Activated naive CD8-positive, alpha-beta T cell treated with anti-CD3 and anti-CD28 coated beads for 36 hours (primary cell): ENCODE results near the gene USF3. TPM values are rescaled to one million over a fixed set of nuclear protein-coding genes. Genes with fewer than 3 reads are reported as not detected.
A peak's percentile ranks its signal among the peaks of the same experiment; 100 is the strongest.

ENCODE experiments used
- DNase-seq: peaks from one replicate; pipeline ENCODE4 v3.0.0; 2021
- H3K27ac Mint-ChIP-seq: one replicate; pipeline ENCODE4 v1.8.0; 2022; ENCODE audit warnings: mild to moderate bottlenecking, moderate library complexity, mixed read lengths
- H3K27me3 Mint-ChIP-seq: one replicate; pipeline ENCODE4 v1.8.0; 2022; ENCODE audit warnings: mild to moderate bottlenecking, mixed read lengths
- H3K36me3 Mint-ChIP-seq: one replicate; pipeline ENCODE4 v1.8.0; 2021; ENCODE audit warnings: mild to moderate bottlenecking, mixed read lengths
- H3K4me1 Mint-ChIP-seq: one replicate; pipeline ENCODE4 v1.8.0; 2021; ENCODE audit warnings: mixed read lengths
- H3K4me3 Mint-ChIP-seq: one replicate; pipeline ENCODE4 v1.8.0; 2022; ENCODE audit warnings: mild to moderate bottlenecking, moderate library complexity, mixed read lengths
- H3K9me3 Mint-ChIP-seq: one replicate; pipeline ENCODE4 v1.8.0; 2022; ENCODE audit warnings: mixed read lengths
- total RNA-seq, 2 experiments: library from RNA; stranded (reverse); gene quantifications; one replicate each; pipeline ENCODE4 v1.2.3, GENCODE V29; 2021

The USF3 gene
- total RNA-seq, 2 experiments from 2014 or later: 13.5 to 13.6 TPM

DNA sequence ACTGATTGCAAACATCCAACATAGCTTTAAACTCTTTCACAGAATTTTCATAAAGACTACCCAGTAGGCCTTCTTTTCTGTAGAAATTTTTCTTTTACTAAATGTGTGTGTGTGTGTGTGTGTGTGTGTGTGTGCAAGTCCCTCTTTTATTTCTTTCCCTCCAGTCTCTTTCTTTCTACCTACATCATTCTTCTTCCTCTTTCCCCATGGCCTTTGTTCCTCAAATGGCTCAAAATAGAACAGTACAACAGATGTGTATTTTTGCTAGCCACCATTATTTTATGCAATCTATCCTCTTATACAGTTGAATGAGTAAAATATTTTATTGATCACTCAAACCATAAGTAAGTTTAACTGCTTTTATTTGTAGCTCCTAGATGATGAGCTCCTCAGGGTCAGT, 76.4 kb downstream of the USF3 start:
- Mint-ChIP-seq H3K27ac (no peak overlapping the region), H3K4me1 (peaks cover 3% of the 10 kb centered on the region), H3K4me3 (no peak overlapping the region), H3K36me3 (peaks cover 14% of the 10 kb centered on the region), H3K9me3 (no peaks in the 10 kb centered on the region), H3K27me3 (no peaks in the 10 kb centered on the region)
- no peak for DNase-seq

- Mint-ChIP-seq H3K27ac (no peak overlapping the region), H3K36me3 (peaks cover 9% of the 10 kb centered on the region), H3K4me1 (peaks cover 3% of the 10 kb centered on the region), H3K9me3 (no peaks in the 10 kb centered on the region), H3K4me3 (no peak overlapping the region), H3K27me3 (no peaks in the 10 kb centered on the region)
- DNase-seq: no peak
Observed at GRCh38 chr3:113617726-113618125, 78.7 kb downstream of the USF3 start.

DNA sequence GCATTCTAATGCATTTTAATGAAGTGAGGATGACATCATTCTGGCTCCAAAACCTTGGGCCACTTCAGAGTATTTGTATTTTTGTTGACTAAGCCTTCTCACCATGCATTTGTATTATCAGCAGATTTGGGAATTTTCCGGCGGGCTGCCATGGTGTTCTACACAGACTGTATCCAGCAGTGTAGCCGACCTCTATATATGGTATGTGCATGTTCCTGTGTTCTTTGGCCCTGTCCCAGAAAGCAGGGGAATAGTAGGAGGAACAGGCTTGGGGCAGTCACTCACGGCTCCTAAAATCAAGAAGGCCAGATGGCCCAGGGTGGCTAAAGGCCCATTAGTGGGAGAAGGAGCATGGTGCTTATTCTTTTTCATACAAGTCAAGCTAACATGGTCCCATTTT, 80.5 kb downstream of the USF3 start:
- no peak for DNase-seq
- Mint-ChIP-seq H3K4me3 (no peak overlapping the region), H3K27ac (no peak overlapping the region), H3K4me1 (peaks cover 3% of the 10 kb centered on the region), H3K9me3 (no peaks in the 10 kb centered on the region), H3K27me3 (no peaks in the 10 kb centered on the region), H3K36me3 (peaks cover 7% of the 10 kb centered on the region)

DNA sequence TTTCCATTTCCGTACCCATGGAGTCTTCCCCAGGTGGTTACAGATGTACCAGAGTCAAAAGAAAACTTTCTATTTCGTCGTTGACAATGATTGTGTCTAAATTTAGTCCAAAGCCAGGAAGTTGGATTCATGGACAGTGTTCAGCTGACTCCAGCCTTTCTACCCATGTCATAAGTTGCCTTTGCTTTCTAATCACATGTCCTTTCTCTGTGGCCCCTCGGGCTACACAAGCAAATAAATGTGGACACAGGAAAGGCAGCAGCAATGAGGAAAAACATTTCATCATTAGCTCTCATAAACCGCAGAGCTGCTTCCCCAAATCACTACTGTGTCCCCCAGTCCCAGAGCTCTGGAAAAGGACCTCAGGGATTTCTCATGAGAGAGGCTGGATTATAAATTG, 82.0 kb downstream of the USF3 start:
- Mint-ChIP-seq H3K27me3 (no peaks in the 10 kb centered on the region), H3K9me3 (no peaks in the 10 kb centered on the region), H3K36me3 (peaks cover 7% of the 10 kb centered on the region), H3K4me3 (no peak overlapping the region), H3K4me1 (peaks cover 3% of the 10 kb centered on the region), H3K27ac (no peak overlapping the region)
- no peak for DNase-seq

DNA sequence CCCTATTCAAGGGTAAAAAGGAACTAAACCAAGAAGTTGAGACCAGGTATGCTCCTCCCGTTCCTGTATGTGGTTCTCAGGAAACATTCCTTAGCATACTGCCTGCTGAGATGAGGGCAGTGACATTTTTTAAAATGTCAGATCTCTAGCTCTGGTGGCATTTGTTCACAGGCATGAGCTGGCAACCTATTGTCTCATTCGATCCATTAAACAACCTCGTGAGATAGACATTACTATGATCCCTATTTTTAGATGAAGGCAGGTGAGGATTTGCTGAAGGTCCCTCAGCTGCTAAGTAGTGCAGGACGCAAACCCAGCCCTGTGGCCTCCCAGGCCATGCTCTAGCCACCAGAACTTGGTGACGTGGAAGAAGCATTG, 89.2 kb downstream of the USF3 start:
- no peak for DNase-seq
- H3K27ac Mint-ChIP-seq: peak overlapping the region; percentile 88

GRCh38 chr3:113606539-113607218, 89.8 kb downstream of the USF3 start:
- Mint-ChIP-seq H3K4me1 (peaks cover 20% of the 10 kb centered on the region), H3K27me3 (no peaks in the 10 kb centered on the region), H3K4me3 (peak overlapping the region; percentile 57), H3K36me3 (peaks cover 27% of the 10 kb centered on the region), H3K9me3 (no peaks in the 10 kb centered on the region), H3K27ac (peak overlapping the region; percentile 88)
- peak; percentile 43 for DNase-seq

More for the DNA sequence above, 89.2 kb downstream of the USF3 start:
- peaks cover 20% of the 10 kb centered on the region for H3K4me1 Mint-ChIP-seq
- no peaks in the 10 kb centered on the region for H3K9me3 Mint-ChIP-seq
- peaks cover 27% of the 10 kb centered on the region for H3K36me3 Mint-ChIP-seq
- peak overlapping the region; percentile 57 for H3K4me3 Mint-ChIP-seq
- H3K27me3 Mint-ChIP-seq: no peaks in the 10 kb centered on the region

DNA sequence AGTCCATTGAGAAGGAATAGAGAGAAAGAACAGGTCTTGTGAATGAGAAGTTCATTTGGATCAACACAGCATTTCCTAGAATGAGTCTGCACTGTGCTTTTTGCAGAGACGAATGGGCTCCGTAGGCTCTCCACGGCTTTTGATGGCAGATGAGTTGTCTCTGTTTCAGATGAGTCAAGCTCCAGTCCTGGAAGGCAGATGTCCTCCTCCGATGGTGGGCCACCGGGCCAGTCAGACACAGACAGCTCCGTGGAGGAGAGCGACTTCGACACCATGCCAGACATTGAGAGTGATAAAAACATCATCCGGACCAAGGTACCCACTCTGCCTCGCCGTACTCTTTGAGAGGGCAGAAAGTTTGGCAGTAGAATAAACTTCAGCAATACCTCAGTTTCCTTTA, 93.6 kb downstream of the USF3 start:
- Mint-ChIP-seq H3K27ac (no peak overlapping the region), H3K36me3 (peaks cover 16% of the 10 kb centered on the region), H3K4me3 (no peak overlapping the region), H3K9me3 (no peaks in the 10 kb centered on the region), H3K4me1 (peaks cover 16% of the 10 kb centered on the region), H3K27me3 (no peaks in the 10 kb centered on the region)
- no peak for DNase-seq

- Mint-ChIP-seq H3K36me3 (peaks cover 10% of the 10 kb centered on the region), H3K9me3 (no peaks in the 10 kb centered on the region), H3K4me1 (peaks cover 11% of the 10 kb centered on the region), H3K27me3 (no peaks in the 10 kb centered on the region), H3K27ac (no peak overlapping the region), H3K4me3 (no peak overlapping the region)
- DNase-seq: no peak
Observed at GRCh38 chr3:113602256-113602655, 94.2 kb downstream of the USF3 start.

- Mint-ChIP-seq H3K27ac (no peak overlapping the region), H3K4me3 (no peak overlapping the region), H3K9me3 (no peaks in the 10 kb centered on the region), H3K36me3 (peaks cover 8% of the 10 kb centered on the region), H3K4me1 (peaks cover 1% of the 10 kb centered on the region), H3K27me3 (no peaks in the 10 kb centered on the region)
- DNase-seq: no peak
Observed at GRCh38 chr3:113601240-113601639, 95.2 kb downstream of the USF3 start.

- Mint-ChIP-seq H3K9me3 (no peaks in the 10 kb centered on the region), H3K27me3 (no peaks in the 10 kb centered on the region), H3K27ac (no peak overlapping the region), H3K4me1 (no peaks in the 10 kb centered on the region), H3K36me3 (peaks cover 8% of the 10 kb centered on the region), H3K4me3 (no peak overlapping the region)
- no peak for DNase-seq
Observed at GRCh38 chr3:113600418-113601182, 95.8 kb downstream of the USF3 start.

Other genes starting within 250 kb of the USF3 start
- 10 to 100 TPM; 21.4 to 26.9 TPM for gene SPICE1, start 181.5 kb downstream of the USF3 start, total RNA-seq
- gene SIDT1, start 164.1 kb downstream of the USF3 start, total RNA-seq: 10 to 100 TPM; 18.0 to 19.9 TPM
- gene NAA50, start 49.6 kb upstream of the USF3 start, total RNA-seq: 100 to 1,000 TPM; 199 to 200 TPM
- 10 to 100 TPM; 50.1 to 57.1 TPM for gene ATP6V1A, start 50.4 kb upstream of the USF3 start, total RNA-seq
- gene GRAMD1C, start 142.1 kb upstream of the USF3 start, total RNA-seq: under 1 TPM; 0.21 to 0.54 TPM